Tibial nerve (tissue), 3 donors: ENCODE measurements around the gene GGA2.

Experiments
- CTCF ChIP-seq, 5 experiments: fragments of 200-600 bp in 3 of 5; fragments of 450-650 bp in 2 of 5; sonication (generic) in 3 of 5; IDR thresholded peaks; one replicate each; pipeline ENCODE4 v1.5.1; 2016 to 2019; ENCODE audit warnings: antibody characterized with exemption in 5 of 5, mild to moderate bottlenecking in 3 of 5, moderate library complexity in 2 of 5
- POLR2A ChIP-seq, 2 donors: fragments of 450-650 bp; IDR thresholded peaks; one replicate each; pipeline ENCODE4 v1.6.1; 2017; ENCODE audit warnings: antibody characterized with exemption in 2 of 2, mild to moderate bottlenecking in 2 of 2, moderate library complexity in 2 of 2

GRCh38 chr16:23506606-23506994 lies 3.7 kb downstream of the GGA2 start:
- TF ChIP-seq CTCF (IDR thresholded peaks at IDR 0.05) (no peak), POLR2A (IDR thresholded peaks at IDR 0.05) (no peak)
